Right hindlimb (tissue), 1 donor: ENCODE measurements around the gene GNAL.
"Not testable (repeated sequence)": the region's sequence is repeated elsewhere in the genome, so short reads cannot be mapped to it uniquely, and the experiment has no call there.

Source experiments
- DNase-seq: peaks from one replicate; pipeline ENCODE4 v3.0.0-alpha.2; 2018

GNAL gene

DNA sequence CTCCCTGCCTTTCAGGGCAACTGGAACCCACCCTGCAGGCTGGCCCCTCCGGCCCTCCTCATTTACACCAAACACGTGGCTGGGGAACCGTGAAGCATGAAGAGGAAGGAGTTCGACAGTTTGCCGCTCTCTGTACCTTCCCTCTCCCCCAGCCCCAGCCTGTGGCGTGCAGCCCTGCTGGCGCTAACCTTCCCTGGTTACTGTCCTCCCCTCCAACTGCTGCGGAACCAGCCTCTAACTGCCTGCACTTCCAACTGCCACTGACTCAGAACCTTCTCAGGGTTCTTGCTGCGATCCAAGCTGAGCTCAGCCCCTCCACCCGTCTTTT lies 19.2 kb upstream of the GNAL start:
- DNase-seq = no peak

DNA sequence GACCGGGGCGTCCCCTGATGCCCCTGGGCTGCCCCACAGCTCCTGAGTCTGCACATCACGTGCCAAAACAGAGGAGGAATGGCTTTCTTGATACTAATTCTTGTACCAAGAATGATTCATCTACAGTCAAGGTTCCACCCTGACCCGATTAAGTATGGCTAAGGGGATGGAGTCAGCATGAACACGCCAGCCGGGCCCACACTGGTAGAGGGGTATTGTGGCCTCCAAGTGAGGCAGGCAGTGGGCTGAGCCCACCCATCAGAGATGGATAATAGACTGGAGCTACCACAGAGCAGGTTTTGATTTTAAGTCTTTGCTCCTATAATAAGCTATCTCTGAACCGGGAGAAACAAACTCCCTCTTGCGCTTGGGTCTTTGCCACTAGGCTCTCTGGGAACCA lies 17.9 kb upstream of the GNAL start:
- no peak for DNase-seq

DNA sequence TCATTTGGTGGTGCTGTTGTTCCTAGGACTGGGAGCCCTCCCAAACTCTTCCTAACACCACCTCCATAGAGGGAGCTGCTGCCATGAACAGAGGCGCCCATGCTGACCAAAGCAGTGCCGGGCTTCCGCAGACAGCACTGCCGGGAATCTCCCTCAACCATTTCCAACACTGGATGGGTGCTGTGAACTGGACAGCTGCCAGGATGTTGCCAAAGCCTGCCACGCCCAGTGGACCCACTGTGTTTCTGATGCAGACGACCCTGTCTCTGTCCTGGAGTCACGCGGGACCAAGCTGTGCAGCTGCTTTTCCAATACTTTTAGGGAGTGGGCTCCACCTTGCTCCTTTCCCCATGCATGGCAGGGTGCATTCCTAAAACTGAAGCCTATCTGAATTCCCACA lies 16.9 kb upstream of the GNAL start:
- no peak for DNase-seq

DNA sequence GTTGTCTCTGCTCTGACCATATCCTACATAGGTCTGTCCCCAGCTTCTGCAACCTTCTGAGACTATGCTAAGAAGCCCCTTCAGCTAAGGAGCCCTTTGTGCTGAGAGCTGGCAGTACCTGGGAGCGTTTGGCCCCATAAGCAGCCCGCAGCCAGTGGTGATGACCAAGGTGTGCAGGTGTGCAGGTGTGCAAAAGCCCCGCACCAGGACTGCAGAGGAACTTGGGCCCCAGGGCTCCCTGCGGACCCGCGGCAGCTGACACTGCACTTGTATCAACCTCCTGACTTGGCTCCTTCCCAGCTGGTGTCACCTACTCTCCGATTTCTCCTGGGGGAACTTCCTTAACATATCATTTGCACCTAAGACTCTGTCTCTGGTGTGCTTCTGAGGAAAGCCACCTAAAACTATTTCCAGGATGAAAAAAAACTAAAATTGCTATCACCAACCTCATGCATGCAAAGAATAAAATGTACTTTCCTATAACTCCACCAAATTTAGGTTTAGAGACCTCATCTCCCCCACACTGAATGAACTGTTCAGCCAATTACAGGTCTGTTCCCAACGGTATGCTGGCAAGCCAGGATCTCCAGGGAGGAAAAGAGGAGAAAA lies 16.1 kb upstream of the GNAL start:
- DNase-seq = no peak

DNA sequence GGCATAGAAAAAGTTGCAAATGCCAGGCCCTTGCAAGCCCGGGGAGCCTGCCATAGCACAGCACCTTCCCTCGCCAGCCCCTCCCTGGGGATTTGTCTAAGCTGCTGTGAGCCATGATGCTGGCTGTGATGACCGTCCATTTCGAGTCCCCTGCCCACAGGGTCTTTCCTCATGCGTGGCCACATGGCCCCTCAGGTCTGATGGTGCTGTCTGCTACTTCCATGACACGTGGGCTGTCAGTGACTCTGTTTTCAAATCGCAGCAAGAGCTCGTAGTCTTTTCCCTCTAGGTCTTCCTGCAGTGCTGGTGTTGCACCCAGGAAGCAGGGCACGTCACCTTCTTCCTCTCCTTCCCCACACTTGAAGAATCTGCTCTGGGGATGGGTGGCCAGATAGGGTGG lies 15.5 kb upstream of the GNAL start:
- no peak for DNase-seq

DNA sequence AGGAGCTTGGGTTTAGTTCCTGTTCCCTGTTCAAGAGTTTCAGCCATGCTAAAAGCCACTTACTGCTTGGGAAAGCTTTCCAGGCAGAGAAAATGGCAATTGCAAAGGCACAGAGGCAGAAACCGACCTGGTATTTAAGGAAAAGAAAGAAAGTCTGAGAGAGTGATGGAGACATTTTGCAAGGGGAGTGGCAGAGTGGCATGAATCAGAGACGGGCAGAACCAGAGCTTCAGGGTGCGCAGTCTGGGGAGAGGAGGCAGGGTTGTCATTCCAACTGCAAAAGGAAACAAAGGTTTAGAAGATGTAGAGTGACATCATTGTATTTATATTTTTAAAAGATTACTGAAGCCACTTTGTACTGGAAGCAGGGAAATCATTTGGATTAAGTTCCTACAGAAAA lies 14.9 kb upstream of the GNAL start:
- DNase-seq = no peak

DNA sequence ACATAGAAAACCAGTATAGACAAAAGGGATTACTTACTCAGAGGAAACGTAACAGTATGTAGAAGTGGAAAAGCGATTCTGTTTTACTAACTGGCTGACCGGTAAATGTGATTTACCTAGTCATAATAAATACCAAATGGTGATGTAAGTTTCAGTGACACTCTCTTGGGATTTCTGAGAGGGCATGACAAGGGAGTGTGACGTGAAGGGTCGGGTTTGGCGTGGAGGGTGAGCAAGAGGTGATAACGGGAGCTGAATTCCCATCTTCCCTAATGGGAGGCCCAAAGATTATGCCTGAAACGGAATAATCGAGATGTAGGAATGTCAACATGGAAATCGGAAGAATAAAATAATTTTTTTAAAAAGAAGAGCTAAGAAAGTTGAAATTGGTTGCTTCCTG lies 12.7 kb upstream of the GNAL start:
- DNase-seq = no peak

DNA sequence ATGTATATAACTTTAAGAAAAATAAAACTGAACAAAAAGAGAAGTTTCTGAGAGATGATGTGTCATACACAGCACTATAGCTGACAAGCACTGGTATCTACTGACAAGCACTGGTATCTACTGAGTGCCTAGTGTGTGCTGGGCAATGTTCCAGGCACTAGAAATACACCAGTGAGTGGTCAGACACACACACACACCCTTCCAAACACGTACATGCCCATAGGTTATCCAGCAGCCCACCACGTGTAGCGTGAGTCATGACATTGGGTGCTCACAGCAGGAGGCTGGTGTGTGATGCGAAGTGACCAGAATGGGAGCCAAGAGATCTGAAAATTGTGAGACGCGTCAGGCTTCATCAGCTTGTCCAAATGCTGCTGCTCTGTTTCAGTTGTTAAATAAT lies 12.2 kb upstream of the GNAL start:
- no peak for DNase-seq

DNA sequence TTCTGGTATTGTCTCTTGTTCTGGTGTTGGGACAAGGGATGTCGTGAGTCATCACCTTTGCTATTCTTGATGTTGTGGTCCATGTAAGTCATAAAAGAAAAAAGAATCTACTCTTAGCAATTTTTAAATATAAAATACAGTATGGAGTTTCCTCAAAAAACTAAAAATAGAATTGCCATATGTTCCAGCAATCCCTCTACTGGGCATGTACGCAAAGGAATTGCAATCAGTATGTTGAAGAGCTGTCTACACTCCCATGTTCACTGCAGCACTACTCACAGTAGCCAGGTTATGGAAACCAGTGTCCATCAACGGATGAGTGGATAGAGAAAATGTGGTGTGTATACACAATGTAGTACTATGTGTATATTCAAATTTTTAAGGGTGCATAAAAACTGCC lies 10.9 kb upstream of the GNAL start:
- DNase-seq = no peak

DNA sequence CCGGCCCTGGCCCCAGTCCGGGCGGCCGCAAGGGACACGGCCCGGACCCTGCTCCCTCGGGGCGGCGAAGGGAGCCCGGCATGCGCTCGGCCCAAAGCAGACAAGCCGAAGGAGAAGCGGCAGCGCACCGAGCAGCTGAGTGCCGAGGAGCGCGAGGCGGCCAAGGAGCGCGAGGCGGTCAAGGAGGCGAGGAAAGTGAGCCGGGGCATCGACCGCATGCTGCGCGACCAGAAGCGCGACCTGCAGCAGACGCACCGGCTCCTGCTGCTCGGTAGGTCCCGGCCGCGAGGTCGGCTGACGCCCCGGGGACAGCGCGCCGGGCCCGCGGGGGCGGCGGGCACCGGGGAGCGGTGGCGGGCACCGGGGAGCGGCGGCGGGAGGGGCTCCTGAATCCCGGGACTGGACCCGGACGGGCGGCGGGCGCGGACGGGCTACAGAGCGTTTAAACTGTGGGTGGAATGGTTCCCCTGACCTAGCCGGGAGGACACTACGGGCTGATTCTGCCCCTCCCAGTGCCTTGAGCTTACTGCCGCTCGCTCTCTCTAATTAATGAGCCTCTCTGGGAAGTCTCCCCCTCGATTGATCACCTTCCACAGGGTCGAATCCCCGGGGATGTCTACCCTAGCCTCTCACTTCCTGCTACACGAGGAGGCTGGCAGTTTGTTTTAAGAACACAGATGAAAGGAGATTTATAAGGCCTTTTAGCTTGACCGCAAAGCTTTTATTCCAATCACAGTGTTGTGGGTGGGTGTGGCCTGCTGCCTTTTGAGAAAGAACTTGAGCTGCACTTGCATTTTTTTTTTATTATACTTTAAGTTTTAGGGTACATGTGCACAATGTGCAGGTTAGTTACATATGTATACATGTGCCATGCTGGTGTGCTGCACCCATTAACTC lies 853 bp downstream of the GNAL start:
- DNase-seq = peak; percentile 25

DNA sequence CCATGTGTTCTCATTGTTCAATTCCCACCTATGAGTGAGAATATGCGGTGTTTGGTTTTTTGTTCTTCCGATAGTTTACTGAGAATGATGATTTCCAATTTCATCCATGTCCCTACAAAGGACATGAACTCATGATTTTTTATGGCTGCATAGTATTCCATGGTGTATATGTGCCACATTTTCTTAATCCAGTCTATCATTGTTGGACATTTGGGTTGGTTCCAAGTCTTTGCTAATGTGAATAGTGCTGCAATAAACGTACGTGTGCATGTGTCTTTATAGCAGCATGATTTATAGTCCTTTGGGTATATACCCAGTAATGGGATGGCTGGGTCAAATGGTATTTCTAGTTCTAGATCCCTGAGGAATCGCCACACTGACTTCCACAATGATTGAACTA lies 1.6 kb downstream of the GNAL start:
- DNase-seq = not testable (repeated sequence)

DNA sequence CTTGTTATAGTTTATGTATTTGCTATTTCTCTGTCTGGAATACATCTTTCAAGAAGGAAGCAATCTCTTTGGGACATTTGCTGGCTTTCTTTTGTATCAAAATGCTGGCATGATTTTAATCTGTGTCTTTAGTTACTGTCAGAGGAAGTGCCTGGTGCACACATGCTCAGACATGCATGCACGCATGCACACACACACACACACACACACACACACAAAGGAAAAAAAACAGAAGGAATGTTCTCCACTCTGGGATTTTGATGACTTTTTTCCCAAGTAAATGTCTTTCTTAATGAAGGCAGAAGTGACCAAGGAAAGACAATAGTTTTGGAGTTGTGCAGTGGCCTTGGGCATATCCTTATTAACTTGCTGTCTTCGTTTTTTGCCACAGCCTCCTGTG lies 6.7 kb downstream of the GNAL start:
- no peak for DNase-seq

DNA sequence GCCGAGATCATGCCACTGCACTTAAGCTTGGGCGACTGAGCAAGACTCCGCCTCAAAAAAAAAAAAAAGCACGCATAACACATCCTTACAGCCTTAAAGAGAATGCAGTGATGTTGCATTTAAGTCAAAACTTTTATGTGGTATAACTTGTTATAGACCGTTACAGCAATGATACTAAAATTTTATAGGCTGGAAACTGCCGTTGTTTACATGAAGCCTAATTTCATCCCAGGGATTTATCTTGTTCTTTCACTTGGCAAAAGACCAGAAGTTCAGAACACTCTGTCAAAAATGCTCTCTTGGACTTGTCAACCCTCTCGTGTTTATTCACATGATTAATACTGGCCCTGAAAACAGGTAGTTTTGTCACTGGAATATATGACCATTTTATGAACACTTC lies 7.4 kb downstream of the GNAL start:
- no peak for DNase-seq

DNA sequence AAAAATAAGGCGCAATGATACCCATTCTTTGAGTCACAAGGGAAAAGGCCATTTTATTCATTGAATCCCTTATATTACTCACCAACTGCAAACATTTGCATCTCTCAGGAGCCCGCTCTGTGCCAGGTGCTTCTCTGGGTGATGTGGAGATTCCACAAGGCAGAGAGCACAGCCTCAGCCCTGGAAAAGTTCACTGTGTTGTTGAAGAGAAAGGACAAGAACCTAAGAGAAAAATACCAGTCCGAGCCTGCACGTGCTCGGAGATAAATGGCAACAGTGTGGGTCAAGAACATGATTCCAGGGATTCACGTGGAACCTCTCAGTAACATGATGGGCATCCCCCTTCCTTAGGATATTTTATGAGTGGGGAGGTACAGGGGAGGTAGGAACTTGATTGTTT lies 11.8 kb downstream of the GNAL start:
- DNase-seq = no peak

DNA sequence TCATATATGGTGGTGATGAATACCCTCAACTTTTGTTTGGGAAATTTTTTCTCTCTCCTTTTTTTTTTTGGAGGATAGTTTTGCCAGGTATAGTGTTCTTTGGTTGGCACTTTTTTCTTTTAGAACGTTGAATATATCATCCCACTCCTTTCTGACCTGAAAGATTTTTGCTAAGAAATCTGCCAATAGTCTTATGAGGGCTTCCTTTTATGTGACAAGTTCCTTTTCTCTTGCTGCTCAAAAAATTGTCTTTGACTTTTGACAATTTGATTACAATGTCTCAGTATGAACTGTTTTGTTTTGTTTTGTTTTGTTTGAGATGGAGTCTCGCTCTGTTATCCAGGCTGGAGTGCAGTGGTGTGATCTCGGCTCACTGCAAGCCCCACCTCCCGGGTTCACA lies 21.5 kb downstream of the GNAL start:
- no peak for DNase-seq

DNA sequence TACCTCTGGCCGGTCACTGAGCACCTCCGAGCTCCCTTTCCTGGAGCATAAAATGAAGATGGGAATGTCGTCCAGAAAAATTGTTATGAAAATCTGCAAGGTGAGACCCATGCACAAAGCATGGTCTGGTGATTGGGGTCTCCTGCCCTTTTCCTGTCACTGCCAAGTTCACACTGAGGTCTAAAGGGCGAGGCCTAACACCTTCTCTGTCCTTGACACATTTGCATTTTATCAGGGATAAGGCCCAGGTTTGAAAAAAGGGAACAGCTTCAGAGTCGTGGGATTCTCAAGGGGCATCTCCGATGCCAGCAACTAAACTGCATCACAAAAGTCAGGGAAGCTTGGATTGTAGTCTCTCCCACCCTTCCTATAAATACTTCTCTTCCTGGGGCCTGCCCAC lies 24.7 kb downstream of the GNAL start:
- no peak for DNase-seq

DNA sequence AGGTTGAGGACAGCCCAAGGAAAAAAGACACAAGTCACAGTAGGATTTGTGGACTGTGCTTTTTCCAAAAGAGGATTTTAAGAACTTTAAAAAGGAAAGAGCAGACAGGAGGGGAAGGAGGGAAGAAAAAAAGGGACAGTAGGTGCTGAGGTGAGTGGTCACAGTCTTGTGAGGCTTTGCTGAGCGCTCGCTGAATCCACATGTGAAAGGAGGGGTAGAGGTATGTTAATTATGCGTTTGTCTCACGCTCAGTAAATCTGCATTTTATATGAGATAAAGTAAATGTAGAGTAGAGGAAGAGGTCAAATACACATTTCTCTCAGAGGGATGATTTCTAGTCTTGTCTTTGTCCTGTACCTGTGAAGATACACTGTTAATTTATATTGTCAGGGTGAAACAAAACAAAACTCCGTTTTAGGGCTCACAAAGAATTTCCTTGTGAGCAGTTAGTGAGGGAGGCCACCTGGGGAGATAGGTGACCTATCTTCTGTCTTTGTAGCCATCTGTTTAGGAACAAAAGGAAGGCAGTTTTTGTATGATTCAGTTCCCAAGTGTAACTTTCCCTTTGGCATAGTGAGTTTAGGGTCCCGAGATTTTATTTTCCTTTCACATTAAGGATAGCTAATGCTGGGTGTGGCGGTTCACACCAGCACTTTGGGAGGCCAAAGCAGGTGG lies 25.3 kb downstream of the GNAL start:
- no peak for DNase-seq

DNA sequence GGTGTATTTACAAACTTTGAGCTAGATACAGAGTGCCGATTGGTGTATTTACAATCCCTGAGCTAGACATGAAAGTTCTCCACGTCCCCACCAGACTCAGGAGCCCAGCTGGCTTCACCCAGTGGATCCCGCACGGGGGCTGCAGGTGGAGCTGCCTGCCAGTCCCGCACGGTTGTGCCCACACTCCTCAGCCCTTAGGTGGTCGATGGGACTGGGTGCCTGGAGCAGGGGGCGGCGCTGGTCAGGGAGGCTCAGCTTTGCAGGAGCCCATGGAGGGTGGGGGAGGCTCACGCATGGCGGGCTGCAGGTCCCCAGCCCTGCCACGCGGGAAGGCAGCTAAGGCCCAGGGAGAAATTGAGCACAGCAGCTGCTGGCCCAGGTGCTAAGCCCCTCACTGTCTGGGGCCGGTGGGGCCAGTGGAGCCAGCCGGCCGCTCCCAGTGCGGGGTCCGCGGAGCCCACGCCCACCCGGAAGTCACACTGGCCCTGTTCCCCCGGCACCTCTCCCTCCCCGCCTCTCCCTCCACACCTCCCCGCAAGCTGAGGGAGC lies 27.8 kb downstream of the GNAL start:
- not testable (repeated sequence) for DNase-seq

DNA sequence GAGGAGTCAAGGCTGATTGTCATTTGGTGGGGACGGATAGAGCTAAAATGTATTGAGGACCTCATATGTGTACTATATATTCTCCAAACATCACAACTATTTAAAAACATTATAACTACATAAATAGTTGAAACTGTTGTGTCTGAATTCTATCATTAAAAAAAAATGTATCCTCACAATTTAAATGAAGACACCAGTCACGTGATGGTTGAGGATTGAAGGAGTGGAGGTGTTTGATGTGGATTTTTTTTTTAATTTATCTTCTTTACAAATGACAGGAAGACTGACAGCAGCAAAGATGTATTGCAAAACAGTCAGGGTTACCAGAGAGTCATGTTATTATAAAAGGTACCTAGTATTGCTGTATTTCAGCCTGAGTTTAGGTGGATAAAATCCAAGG lies 30.0 kb downstream of the GNAL start:
- DNase-seq = no peak

DNA sequence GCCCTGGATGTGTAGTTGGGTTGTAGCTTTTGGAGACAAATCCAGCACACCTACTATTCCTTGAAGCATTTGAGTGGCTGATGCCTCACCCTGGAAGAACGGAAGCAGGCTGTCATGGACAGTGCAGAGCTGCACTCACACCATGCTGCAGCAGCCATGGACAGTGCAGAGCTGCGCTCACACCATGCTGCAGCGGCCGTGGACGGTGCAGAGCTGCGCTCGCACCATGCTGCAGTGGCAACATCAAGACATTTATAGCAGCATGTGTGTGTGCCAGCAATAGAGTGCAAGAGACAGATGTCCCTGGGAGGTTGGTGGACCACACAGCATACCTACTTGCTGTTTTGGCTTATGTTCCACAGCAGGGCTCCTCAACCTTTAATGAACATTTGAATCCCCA lies 30.6 kb downstream of the GNAL start:
- DNase-seq = no peak

DNA sequence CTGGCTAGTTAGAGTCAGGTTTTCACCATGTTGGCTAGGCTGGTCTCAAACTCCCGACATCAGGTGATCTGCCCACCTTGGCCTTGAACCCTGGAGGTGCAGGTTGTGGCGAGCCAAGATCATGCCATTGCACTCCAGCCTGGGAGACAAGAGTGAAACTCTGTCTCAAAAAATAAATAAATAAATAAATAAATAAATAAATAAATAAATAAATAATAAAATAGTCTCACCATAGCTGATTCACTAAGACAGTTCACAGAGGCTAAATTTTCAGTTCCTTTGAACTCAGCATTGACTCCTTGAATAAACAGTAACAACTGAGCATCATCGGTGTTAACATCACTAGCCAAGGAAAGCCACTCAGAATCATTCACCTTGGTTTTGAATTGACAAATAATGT lies 32.7 kb downstream of the GNAL start:
- DNase-seq = no peak

DNA sequence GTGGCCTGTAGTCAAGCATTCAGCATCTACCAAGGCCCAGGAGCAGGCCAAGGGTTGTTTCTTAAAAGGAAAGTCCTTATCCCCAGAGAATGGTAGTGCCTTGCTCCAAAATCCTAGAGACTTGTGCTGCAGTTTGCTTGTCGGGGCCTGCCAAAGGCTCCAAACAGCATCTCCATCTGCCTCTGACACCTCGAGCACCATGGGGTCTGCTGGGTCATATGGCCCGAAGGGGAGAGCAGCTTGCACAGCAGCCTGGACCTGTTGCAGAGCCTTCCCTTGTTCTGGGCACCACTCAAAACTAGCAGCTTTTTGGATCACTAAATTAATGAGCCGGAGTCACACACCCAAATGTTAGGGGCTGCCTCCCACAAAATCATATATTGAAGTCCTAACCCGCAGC lies 35.7 kb downstream of the GNAL start:
- no peak for DNase-seq

DNA sequence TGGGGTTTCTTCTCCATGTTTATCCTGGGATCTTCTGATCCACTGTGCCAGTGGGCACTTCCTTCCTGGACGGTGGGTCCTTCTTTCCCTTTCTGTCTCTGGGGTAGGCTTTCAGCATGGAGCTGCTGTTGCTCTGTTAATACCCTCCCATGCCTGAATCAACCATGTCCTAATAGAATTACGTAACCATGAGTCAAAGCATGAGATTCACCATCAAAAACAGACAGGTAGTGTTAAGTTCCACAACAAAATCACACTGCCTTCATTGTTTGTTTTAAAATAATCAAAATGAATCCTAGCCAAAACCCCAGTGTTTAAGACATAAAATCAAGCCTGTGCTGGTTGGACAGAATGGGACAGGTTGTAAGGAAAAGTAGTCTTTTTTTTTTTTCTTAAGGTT lies 37.5 kb downstream of the GNAL start:
- DNase-seq = no peak

DNA sequence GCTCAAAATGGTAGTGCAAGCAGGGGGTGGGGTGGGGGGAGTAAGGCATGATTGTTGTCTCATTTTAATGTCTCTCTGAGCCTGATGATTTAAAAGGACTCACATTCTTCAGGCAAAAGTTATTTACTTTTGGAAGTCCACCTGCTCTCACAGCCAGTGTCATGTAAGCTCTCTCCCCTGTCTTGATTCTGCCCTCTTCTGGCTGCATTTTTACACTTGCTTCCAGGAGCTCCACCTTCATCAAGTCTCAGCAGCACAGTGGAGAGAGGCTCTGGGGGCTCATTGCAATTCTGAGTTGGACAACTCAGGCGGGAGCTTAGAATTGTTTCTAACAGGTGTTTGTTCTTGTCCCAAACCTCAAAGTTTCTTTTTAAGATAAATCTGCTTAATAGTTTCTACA lies 39.2 kb downstream of the GNAL start:
- no peak for DNase-seq
